ENCODE results near the gene CHRNA9.
"Not testable (repeated sequence)": the region's sequence is repeated elsewhere in the genome, so short reads cannot be mapped to it uniquely, and the experiment has no call there.

Gene CHRNA9

GRCh38 chr4:40292313-40292759 is 42.8 kb upstream of the CHRNA9 start:
- TF ChIP-seq CTCF (conservative IDR thresholded peaks at IDR 0.05; ENCODE audit: low read depth, low read length): no peak
- H4K20me1 ChIP-seq (ENCODE audit: insufficient read depth): no peaks in the 10 kb centered on the region
- H3K9ac ChIP-seq: no peak overlapping the region
- no peak overlapping the region for H3K4me3 ChIP-seq (IDR thresholded peaks at IDR 0.05; ENCODE audit: insufficient read depth, low read depth, low read length)
- H3K36me3 ChIP-seq (ENCODE audit: insufficient read depth): no peaks in the 10 kb centered on the region
- H3K27ac ChIP-seq: no peak overlapping the region
- peaks cover 32% of the 10 kb centered on the region for H3K4me1 ChIP-seq (ENCODE audit: low read depth, poor library complexity, severe bottlenecking)
- no peak overlapping the region for H3K4me2 ChIP-seq
- H3K27me3 ChIP-seq (ENCODE audit: insufficient read depth, low read depth): no peaks in the 10 kb centered on the region
- no peak overlapping the region for H2AFZ ChIP-seq (ENCODE audit: low read depth)
- no peaks in the 10 kb centered on the region for H3K79me2 ChIP-seq (ENCODE audit: insufficient read depth, low read depth)

GRCh38 chr4:40294339-40294738 is 40.8 kb upstream of the CHRNA9 start:
- Histone ChIP-seq H4K20me1 (ENCODE audit: insufficient read depth) (no peaks in the 10 kb centered on the region), H2AFZ (ENCODE audit: low read depth) (no peak overlapping the region), H3K27me3 (ENCODE audit: insufficient read depth, low read depth) (no peaks in the 10 kb centered on the region), H3K4me1 (ENCODE audit: low read depth, poor library complexity, severe bottlenecking) (peaks cover 32% of the 10 kb centered on the region), H3K4me3 (IDR thresholded peaks at IDR 0.05; ENCODE audit: insufficient read depth, low read depth, low read length) (no peak overlapping the region), H3K79me2 (ENCODE audit: insufficient read depth, low read depth) (no peaks in the 10 kb centered on the region), H3K36me3 (ENCODE audit: insufficient read depth) (no peaks in the 10 kb centered on the region), H3K4me2 (no peak overlapping the region), H3K9ac (no peak overlapping the region), H3K27ac (no peak overlapping the region)
- no peak for TF ChIP-seq CTCF (conservative IDR thresholded peaks at IDR 0.05; ENCODE audit: low read depth, low read length)

GRCh38 chr4:40295030-40295429 is 40.1 kb upstream of the CHRNA9 start:
- not testable (repeated sequence) for H2AFZ ChIP-seq (ENCODE audit: low read depth); H3K27ac ChIP-seq; H3K79me2 ChIP-seq (ENCODE audit: insufficient read depth, low read depth); H3K9ac ChIP-seq; H3K27me3 ChIP-seq (ENCODE audit: insufficient read depth, low read depth); H3K4me3 ChIP-seq (IDR thresholded peaks at IDR 0.05; ENCODE audit: insufficient read depth, low read depth, low read length); H3K4me2 ChIP-seq; H4K20me1 ChIP-seq (ENCODE audit: insufficient read depth); H3K36me3 ChIP-seq (ENCODE audit: insufficient read depth)
- peaks cover 32% of the 10 kb centered on the region for H3K4me1 ChIP-seq (ENCODE audit: low read depth, poor library complexity, severe bottlenecking)

- no peaks in the 10 kb centered on the region for H3K27me3 ChIP-seq (ENCODE audit: insufficient read depth, low read depth)
- H3K4me1 ChIP-seq (ENCODE audit: low read depth, poor library complexity, severe bottlenecking): peaks cover 32% of the 10 kb centered on the region
- no peak overlapping the region for H2AFZ ChIP-seq (ENCODE audit: low read depth)
- TF ChIP-seq CTCF (conservative IDR thresholded peaks at IDR 0.05; ENCODE audit: low read depth, low read length): no peak
- H4K20me1 ChIP-seq (ENCODE audit: insufficient read depth): no peaks in the 10 kb centered on the region
- no peak overlapping the region for H3K9ac ChIP-seq
- no peak overlapping the region for H3K4me2 ChIP-seq
- no peak overlapping the region for H3K27ac ChIP-seq
- H3K36me3 ChIP-seq (ENCODE audit: insufficient read depth): no peaks in the 10 kb centered on the region
- H3K4me3 ChIP-seq (IDR thresholded peaks at IDR 0.05; ENCODE audit: insufficient read depth, low read depth, low read length): no peak overlapping the region
- H3K79me2 ChIP-seq (ENCODE audit: insufficient read depth, low read depth): no peaks in the 10 kb centered on the region
Measured at GRCh38 chr4:40295572-40295971, 39.6 kb upstream of the CHRNA9 start.

GRCh38 chr4:40299126-40299525 is 36.0 kb upstream of the CHRNA9 start:
- H3K4me1 ChIP-seq (ENCODE audit: low read depth, poor library complexity, severe bottlenecking): peaks cover 64% of the 10 kb centered on the region

More at GRCh38 chr4:40299126-40299525, 36.0 kb upstream of the CHRNA9 start:
- Histone ChIP-seq H3K9ac (no peak overlapping the region), H4K20me1 (ENCODE audit: insufficient read depth) (no peaks in the 10 kb centered on the region), H3K27ac (no peak overlapping the region), H3K4me2 (no peak overlapping the region), H3K27me3 (ENCODE audit: insufficient read depth, low read depth) (no peaks in the 10 kb centered on the region), H2AFZ (ENCODE audit: low read depth) (no peak overlapping the region), H3K36me3 (ENCODE audit: insufficient read depth) (no peaks in the 10 kb centered on the region), H3K4me3 (IDR thresholded peaks at IDR 0.05; ENCODE audit: insufficient read depth, low read depth, low read length) (no peak overlapping the region), H3K79me2 (ENCODE audit: insufficient read depth, low read depth) (no peaks in the 10 kb centered on the region)
- no peak for TF ChIP-seq CTCF (conservative IDR thresholded peaks at IDR 0.05; ENCODE audit: low read depth, low read length)
